Liver (tissue), 5 donors: ENCODE data around the gene ANKRD13B. TPM values are rescaled to one million over a fixed set of nuclear protein-coding genes. Genes with fewer than 3 reads are reported as not detected.

Experiments
- polyA plus RNA-seq, 2 donors: library from polyadenylated mRNA; stranded (reverse) in 1 of 2; unstranded in 1 of 2; fragments of 200-250 nt in 1 of 2; fragments of >200 nt in 1 of 2; fragmentation: Nextera tagmentation in 1 of 2; extraction: Ambion mirVana in 1 of 2; gene quantifications; one replicate each; pipeline versions ENCODE4 v1.2.1 to v1.2.3, GENCODE V29; 2013 to 2015
- small RNA-seq: library from RNA; depleted of rRNA; stranded (forward); fragments of <200 nt; gene quantifications from one replicate; pipeline ENCODE3, GENCODE V24; 2014
- total RNA-seq, 2 donors: library from RNA; depleted of rRNA; stranded (reverse); fragments of >200 nt; gene quantifications; one replicate each; pipeline ENCODE4 v1.2.3, GENCODE V29; 2014
- donor health status: healthy.
- donor health status: healthy.
- donor health status: healthy.

The ANKRD13B gene
- total and polyA plus RNA-seq, 4 donors: 0.06 to 1.6 (median 0.51) TPM

Small RNA genes within 50 kb of the gene (small RNA-seq; reads per million reads assigned to genes)
- not detected for gene RNU6-920P

Other genes starting within 250 kb of the ANKRD13B start
- 10 to 100 TPM; 19.7 to 20.5 TPM for gene TAOK1, start 202.8 kb upstream of the ANKRD13B start, total RNA-seq
- gene TAOK1, start 202.8 kb upstream of the ANKRD13B start, polyA plus RNA-seq: 1 to 10 TPM; 4.3 to 5.5 TPM
- 10 to 100 TPM in 1 of 2 donors, 1 to 10 TPM in 1; 5.6 to 25.7 TPM for gene ABHD15, start 26.1 kb upstream of the ANKRD13B start, total RNA-seq
- gene ABHD15, start 26.1 kb upstream of the ANKRD13B start, polyA plus RNA-seq: 10 to 100 TPM in 1 of 2 donors, 1 to 10 TPM in 1; 6.6 to 14.7 TPM
- 10 to 100 TPM; 15.2 to 33.7 TPM for gene TP53I13, start 24.4 kb upstream of the ANKRD13B start, total RNA-seq
- gene TP53I13, start 24.4 kb upstream of the ANKRD13B start, polyA plus RNA-seq: 10 to 100 TPM; 12.2 to 42.6 TPM
- 10 to 100 TPM in 1 of 2 donors, 1 to 10 TPM in 1; 4.3 to 11.1 TPM for gene GIT1, start 3.5 kb upstream of the ANKRD13B start, total RNA-seq
- gene GIT1, start 3.5 kb upstream of the ANKRD13B start, polyA plus RNA-seq: 1 to 10 TPM; 2.2 to 5.4 TPM
- gene CORO6, start 29.8 kb downstream of the ANKRD13B start, total RNA-seq: 1 to 10 TPM in 1 of 2 donors, under 1 TPM in 1; 0.23 to 3.0 TPM
- under 1 TPM; 0.44 to 0.75 TPM for gene CORO6, start 29.8 kb downstream of the ANKRD13B start, polyA plus RNA-seq